Right kidney (tissue), 9 donors: Measurements from ENCODE around the gene HOXB4.

ENCODE experiments used
- DNase-seq: peaks from one replicate; pipeline ENCODE4 v3.0.0-alpha.2; 2016
- long read RNA-seq, 8 donors: transcript quantifications; one replicate each; lab custom pipeline, GENCODE V29; 2026

Gene HOXB4
- long read RNA-seq, donor 1, transcript HOXB4-201 (2 exons, 3,757 nt), result major isoform, 6 of 6 reads
- long read RNA-seq, donor 1, partial matches to known transcripts, result 0 of 6 reads
- long read RNA-seq, donor 1, other reads (novel, unspliced or antisense), result 0 of 6 reads
- long read RNA-seq, donor 2, partial matches to known transcripts, result 0 of 3 reads
- long read RNA-seq, donor 2, other reads (novel, unspliced or antisense), result 0 of 3 reads
- long read RNA-seq, donor 3, partial matches to known transcripts, result 0 of 2 reads
- long read RNA-seq, donor 3, other reads (novel, unspliced or antisense), result 0 of 2 reads
- long read RNA-seq, donor 4, transcript HOXB4-201 (2 exons, 3,757 nt), result major isoform, 6 of 6 reads
- long read RNA-seq, donor 4, partial matches to known transcripts, result 0 of 6 reads
- long read RNA-seq, donor 4, other reads (novel, unspliced or antisense), result 0 of 6 reads
- long read RNA-seq, donor 5, partial matches to known transcripts, result 0 of 4 reads
- long read RNA-seq, donor 5, other reads (novel, unspliced or antisense), result 0 of 4 reads
- long read RNA-seq, donor 6, transcript HOXB4-201 (2 exons, 3,757 nt), result major isoform, 6 of 6 reads
- long read RNA-seq, donor 6, partial matches to known transcripts, result 0 of 6 reads
- long read RNA-seq, donor 6, other reads (novel, unspliced or antisense), result 0 of 6 reads
- long read RNA-seq, donor 7, result 0 reads
- long read RNA-seq, donor 8, transcript HOXB4-201 (2 exons, 3,757 nt), result major isoform, 7 of 7 reads
- long read RNA-seq, donor 8, partial matches to known transcripts, result 0 of 7 reads
- long read RNA-seq, donor 8, other reads (novel, unspliced or antisense), result 0 of 7 reads

DNA sequence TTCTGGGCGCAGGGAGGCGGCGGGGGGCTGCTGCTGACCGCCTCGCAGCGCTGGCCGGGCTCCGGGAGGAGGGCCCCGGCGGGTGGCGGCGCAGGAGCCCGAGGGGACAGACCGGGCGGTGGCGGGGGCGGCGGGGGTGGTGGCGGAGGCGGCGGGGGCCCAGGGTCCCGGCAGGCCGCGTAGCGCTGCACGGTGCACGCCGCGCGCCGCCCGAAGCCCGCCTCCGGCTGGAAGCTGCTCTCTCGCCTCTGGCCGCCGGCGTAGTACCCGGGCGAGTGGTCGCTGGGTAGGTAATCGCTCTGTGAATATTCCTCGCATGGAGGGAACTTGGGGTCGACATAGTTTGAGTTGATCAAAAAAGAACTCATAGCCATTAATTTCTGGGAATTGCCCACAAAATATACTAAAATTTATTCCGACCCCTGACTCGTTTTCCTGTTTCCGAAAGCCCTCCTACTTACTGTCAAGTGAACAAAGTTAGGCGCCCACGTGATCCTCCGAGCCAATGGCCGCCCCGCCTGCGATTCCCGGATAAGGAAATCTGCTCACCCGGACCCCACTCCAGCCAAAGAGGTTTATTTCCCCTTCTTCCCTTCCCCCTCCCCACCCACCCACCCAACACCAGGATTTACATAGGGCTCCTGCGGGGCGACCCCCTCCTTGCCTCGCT lies at the start of gene HOXB4:
Gene HOXB4, minus strand, starts transcription at position 405 of the 670 bp plus-strand sequence. Its CDS starts 31 bp downstream, at position 374.
- DNase-seq, result peak; percentile 87

DNA sequence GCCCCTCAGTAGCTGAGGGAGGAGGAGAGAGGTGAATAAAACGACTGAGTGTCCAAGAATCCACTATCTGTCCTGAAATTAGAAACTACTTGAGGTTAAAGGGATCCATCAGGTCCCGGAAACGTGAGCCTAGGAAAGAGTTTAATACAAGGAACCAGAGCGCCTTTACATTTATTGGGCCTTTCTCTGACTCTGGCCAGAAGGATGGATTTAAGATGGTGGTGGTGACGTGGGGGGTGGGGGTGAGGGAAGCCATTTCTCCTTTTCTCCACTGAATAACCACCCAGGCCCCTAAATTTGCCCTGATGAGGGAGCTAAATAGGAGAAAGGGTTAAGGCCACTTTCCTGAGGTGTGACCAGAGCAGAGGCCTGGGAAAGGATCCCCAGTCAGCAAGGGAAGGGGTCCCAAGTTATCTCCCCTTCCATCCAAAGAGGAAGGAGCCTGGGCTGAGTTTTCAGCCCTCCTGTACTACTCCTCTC lies 49.0 kb upstream of the HOXB4 start:
- DNase-seq, result no peak

DNA sequence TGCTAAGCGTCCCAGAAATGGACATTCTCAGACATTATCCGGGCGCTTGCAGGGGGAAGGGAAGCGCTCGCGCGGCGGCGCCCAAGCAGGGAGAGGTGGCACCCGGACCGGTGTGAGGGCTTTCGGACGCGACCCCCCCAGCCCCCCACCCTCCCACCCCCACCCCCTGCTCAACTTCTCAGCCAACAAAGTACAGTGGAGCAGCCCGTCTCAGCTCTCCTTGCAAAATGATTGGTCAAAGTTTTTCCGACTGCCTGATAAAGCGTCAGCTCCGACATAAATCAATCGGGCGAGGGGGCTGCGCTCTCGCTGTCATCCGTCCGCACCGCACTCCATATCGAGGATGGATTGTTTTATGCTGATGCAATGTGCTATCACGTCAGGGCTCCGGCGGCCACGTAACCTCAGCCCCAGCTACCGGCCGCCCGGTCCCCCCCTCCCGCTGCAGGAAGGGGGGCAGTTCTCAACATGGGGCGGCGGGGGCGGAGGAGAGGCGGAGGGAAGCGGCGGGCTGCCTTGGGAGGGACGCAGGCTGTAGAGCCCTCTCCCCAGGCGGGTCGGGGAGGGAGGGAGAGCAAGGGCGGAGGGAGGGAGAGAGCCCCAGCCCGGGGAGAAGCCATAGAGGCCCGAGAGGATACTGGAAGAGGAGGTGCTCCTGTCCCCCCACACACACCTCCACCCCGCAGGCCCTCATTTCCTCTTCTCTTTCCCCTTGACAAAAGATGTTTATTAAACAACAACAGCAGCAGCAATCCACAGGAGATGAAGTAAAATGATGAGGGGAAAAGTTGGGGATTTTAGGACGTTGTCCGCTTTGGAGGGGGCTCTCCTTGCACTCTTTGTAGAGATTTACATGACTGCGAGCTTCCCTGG lies 48.3 kb upstream of the HOXB4 start, which contains the start of gene HOXB9:
Gene HOXB9, minus strand, starts transcription at position 114 of the 873 bp plus-strand sequence. Its CDS starts 89 bp downstream, at position 25.
- DNase-seq, result peak; percentile 74

DNA sequence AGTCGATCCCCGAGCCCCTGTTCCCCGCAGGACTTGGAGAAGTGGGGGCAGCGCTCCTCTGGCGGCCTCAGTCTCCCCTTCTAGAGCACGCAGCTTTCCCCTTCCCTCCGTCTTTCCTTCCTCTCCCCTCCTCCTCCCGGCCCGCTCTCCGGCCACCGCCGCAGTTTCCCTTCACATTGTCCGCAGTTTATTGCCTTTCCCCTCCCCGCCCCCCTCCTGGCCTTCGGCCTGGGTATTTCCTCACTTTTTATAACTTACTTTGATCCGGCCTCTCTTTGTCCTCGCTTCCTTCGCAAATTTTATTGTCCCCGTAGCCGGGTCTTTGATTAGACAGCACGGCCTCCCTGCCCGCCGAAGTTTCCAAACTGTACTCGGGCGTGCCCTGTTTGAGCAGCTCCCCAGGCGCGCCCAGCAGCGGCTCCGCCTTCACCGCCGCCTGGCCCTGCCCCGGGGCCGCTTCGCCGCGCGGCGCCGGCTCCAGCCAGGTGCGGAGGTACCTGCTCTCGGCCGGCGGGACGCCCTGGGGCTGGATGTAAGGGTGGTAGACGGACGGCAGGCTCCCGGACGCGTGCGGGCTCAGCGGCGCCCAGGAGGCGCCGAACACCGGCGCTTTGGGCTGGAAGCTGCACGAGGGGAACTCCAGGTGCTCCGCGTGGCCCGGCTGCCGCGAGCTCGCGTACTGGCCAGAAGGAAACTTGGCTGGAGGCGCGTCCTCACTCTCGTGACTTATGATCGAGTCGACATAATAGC lies 47.5 kb upstream of the HOXB4 start:
- peak; percentile 84 for DNase-seq

DNA sequence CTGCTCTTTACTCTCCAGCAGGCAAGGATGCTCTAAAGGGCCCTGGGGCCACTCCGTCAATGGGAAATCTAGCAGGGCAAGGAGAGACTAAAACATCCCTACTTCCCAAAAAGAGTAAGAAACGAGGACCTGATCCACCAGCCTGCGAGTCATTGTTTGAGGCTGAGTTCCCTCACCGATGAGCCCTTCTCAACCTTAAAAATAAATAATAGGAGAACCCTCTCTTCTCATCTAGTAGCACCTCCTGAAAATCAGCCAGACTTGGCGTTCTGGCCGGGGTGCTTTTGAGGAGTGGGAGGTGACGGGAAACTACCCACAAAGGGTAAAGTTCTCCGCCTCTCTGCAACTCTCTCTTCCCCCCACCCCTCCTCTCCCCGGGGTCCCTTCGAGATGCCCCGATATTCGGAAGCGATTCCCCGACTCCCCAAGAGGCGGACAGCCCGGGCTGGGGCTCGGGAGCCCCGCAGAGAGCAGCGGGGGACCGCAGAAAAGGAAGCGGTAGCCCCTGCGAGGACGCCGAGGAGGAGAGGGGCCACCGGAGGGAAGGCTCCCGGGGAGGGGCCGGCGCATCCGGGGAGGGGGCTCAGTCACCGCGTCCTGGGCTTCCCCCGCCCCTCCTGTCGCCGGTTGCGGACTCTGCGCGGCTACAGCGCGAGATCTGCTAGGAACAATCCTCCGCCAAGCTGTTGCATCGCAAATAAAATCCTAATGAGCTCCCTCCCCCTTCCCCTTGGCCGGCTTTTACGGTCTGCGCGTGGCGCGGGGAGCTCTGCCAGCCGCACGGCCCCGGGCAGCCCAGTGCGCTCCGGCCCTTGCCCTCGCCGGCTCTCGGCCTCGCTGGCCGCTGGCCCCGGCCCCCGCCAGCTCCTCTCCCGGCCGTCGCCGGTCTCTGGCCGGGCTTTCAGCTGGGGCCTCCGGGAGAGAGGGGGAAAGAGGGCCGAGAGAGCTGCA lies 46.7 kb upstream of the HOXB4 start:
- peak; percentile 84 for DNase-seq

DNA sequence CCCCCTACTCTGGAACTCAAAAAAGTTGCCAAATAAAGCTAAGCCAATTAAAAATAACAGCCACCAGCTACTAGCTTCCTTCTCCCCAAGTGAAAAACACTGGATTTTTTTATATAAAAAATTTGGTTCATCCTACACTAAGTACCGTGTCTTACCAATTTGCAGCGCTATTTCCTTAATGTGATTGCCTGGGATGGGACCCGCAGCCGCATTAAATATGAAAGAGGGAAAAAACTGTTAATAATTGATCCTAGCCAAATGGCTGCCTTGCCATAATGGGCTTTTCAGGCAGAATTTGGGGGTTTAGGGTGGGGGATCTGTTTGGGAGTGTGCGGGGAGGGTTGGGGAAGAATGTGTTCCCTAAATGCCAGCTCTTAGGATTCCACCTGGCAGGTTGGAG lies 46.0 kb upstream of the HOXB4 start:
- DNase-seq, result no peak

DNA sequence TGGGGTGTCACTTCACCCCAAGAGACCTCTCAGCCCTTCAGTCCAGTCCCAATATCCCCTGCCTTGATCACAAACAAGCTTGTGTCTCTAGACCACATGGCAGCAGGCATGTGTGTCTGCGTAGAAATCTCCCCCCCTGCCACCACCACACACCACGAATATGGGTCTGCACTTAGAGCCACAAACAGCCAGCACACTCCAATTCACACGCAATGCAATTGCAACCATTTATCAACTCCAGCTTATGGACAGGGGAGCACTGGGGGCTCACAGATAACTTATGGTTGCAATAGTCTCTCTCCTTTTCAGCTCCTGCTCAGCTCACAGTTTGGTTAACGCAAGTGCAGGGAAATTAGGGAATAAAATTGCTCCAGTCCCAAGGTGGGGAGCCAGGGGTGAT lies 45.4 kb upstream of the HOXB4 start:
- DNase-seq, result peak; percentile 55

DNA sequence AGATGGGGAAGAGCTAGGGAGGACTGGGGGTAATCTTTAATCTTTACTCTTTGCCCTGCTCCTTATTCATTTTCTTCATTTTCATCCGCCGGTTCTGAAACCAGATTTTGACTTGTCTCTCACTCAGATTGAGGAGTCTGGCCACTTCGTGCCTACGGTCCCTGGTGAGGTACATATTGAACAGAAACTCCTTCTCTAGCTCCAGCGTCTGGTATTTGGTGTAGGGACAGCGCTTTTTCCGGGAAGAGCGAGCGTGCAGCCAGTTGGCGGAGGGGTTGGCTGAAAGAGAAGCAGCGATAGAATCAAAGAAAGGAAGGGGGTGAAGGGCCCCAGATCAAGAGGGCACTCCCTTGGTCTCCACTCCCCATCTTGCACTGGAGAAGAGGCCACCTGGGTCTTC lies 44.7 kb upstream of the HOXB4 start:
- peak; percentile 58 for DNase-seq

DNA sequence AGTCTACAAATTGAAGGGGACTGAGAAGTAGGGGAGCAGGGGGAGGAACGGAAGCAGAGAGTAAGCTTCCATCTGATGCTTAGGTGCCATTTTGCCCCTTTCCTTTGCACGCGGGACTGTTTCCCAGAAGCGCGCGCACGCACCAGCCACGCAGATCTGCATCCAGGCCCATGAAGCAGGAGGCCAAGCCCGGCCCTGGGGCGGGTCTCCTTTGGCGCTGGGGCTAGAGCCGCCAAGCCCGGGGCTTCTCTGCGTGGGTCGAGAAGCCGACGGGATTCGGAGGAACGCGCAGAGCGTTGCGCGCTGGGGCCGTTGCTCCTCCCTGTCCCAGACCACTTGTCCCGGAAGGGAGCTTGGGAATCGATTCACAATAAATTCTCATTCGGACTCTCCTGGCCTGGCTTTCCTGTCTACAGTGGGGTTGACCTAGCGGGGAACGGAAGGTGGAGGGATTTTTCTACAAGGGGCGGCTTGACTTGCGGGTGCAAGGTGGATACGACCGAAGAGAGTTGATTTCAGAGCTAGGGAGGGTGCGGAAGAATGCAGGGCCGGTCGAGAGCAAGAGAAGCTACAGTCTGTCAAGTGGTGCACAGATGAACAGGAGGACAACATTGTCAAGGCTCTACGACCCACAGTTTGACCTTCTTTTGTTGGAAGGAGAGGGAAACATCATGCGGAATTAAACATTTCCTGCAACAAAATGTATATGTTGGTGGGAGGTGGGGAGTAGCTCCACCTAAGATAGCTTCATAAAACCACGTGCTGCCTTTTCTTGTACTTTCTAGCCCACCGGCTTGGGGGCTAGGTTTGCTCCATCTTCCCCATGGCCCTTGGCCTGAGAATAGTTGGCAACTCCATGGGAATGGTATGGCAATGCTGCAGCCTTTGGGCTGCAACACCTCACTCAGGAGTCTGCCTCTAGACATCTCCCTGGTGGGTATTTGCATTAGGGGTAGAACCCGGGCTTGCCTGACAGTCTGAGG lies 43.6 kb upstream of the HOXB4 start:
- DNase-seq, result peak; percentile 70

DNA sequence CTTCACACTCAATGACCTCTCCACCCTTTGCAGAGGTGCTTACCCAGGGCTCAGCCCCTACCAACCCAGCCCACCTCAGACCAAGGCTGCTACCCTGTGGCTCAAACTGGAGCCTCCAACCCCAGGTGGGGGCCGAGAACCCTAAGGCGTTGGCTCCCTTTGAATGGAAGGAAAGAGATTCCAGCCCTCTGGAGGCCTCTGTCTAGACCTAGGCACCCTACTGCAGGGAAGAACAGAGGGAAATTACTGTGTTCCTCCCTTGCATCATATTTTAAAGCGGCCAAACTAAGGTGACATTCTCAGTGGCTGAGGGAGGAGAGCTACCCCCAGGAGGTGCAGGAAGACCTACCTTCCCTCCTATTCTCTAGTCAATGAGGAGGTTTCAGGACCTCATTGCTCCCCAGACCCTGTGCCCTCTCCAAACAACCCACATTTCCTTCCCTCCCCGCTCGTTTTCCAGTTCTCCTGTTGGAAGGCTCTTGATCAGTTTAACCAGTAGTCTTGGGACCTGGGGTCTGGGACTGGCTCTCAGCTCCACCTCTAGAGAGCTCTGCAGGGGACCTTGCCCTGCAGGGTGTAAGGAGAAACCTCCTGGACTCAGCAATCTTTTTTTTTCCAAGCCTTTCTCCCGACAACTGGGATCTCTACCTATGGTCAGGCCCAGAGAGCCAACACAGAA lies 42.5 kb upstream of the HOXB4 start:
- peak; percentile 69 for DNase-seq

DNA sequence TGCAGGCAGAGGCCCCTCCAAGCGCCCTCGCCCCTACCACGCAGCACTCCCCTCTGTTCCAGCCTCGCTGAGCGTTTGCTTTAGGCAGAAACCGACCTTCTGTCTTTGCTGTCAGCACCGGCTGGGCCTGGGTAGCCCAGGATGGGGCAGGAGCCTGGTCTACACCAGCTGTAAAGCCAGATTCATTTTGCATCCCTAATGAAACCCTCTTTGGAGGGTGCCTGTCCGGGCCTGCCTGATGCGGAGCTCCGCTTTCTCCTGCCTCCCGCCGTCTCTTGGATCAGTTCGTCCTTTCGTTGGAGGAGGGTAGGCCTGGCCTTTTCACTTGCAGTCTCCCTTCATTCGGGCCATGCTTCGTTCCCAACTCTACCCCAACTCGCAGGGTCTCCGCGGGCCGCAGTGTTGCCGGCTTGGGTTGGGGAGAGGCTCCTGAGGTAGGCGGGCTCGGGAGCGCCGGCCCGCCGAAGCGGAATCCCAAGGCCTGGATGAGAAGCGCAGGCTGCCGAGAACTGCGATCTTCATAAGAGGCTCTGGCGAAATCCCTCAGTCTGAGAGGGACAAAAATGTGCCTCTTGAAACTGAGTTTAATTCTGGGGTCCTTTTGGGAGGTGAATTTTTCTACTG lies 41.8 kb upstream of the HOXB4 start:
- DNase-seq, result peak; percentile 87

DNA sequence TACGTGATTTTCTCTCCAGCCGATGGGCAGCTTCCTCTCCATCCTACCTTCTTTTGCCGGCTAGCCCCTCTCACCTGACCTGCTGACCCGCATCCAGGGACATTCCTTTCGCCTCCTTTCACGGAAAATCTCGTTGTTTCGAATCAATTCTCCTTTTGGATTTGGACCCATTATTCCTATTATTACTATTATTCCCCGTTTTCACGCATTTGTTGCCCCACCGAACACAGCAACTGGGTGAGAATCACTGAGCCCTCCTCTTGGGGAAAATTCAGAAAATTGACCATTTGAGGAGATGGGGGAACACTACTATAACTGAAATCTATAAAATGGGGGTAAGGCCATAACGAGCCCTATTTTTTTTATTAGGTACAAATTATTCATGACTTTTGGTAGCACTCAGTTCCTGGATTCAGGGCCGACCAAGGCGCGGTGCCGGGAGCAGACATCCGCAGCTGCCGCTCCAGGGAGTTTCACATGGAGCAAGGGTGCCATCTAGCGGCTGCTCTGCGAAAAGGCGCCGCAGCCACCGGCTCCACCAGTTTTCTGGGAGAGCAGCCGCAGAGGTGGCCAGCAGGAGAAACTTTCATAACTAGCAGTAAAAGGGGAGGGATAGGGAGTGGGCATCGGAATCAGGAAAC lies 40.2 kb upstream of the HOXB4 start:
- peak; percentile 90 for DNase-seq

DNA sequence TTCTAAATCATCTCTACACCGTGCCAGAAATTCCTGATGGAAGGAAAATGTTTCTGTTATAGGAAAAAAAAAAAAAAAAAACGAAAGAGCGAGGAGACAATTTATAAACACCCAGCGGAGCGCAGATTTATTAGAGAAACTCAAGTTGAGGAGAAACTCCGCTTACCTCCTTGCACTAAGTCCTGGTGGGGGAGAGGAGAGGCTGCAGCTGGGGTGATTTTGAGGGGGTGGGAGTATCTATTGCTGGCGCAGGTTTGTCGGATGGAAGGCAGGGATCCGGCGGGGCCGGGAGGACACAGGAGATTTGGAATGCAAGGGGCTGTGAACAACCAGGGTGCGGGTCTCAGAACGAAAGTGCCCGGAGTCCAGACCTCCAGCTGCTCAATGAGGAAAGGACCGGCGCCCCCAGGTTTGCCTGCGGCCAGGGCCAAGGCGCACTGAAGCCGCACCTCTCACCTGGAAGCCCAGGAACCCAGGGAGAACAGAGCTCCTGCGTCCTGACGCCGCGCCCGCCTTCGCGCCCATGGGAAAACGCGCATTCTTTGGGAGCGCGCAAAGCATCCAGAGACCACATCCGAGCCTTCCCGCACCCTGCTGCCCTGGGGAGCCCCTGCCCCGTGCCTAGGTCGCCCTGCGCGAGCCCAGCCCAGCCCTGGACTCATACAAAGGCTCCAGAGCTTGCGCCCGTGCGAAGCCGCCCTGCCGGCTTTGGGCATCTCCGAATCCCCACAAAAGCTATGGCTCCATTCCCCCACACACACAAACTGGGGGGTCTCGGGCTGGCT lies 39.5 kb upstream of the HOXB4 start:
- peak; percentile 86 for DNase-seq

DNA sequence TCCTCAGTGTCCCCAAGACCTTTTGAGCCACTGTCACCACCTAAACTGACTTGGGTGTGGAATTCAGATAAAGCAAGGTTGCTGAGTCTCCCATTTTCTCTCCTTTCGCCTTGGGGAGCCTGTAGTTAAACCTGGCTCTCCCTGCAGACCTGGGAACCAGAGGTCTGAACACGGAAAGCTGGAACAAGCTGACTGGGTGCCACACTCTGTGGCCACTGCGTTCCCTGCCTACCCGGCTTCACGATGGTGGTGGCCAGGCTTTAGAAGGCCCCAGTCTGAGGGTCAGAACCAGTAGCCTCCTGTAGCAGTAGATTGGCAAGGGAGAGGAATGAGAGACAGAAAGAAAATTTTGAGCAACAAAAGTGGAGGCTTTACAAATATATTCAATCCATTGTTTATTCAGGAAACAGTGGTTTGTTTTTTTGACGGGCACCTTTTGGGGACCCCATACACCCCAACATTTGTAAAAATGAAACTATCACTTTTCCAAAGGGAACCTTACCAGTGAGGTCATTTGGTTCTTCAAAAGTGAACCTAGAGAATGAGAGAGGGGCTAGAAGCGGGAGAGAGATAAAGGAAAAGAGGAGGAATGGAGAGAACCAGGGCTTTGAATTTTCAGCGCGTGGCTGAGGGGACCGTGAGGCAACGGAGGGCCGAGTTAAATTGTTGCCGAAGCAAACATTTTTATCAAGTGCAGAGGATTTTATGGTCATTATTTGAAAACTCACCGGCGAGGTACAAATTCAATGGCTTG lies 38.7 kb upstream of the HOXB4 start:
- DNase-seq, result peak; percentile 68
